GM12891 (cell line): ENCODE data around the gene MED27.

Experiments used
- POLR2A ChIP-seq: IDR thresholded peaks from 2 replicates; pipeline ENCODE4 v1.6.1; 2011; ENCODE audit warnings: low read depth, low read length, control low read depth
- POLR2AphosphoS5 ChIP-seq: IDR thresholded peaks from 2 replicates; pipeline ENCODE4 v1.6.1; 2011; ENCODE audit warnings: low read depth, low read length, control low read depth
- TAF1 ChIP-seq: IDR thresholded peaks from 2 replicates; pipeline ENCODE4 v1.6.1; 2011; ENCODE audit warnings: low read depth, low read length, control low read depth

GRCh38 chr9:132116583-132116982, 36.9 kb upstream of the MED27 start:
- TF ChIP-seq POLR2A (no peak), POLR2AphosphoS5 (no peak), TAF1 (no peak)
